GM19193 (cell line): ENCODE measurements around the gene SMG6.

Experiments
- POLR2A ChIP-seq: IDR thresholded peaks from 4 replicates; pipeline ENCODE4 v1.6.1; 2011; ENCODE audit not compliant: insufficient read depth, insufficient read length; ENCODE audit errors: extremely low read depth

The SMG6 gene

GRCh38 chr17:2013994-2014317, 289.6 kb downstream of the SMG6 start:
- TF ChIP-seq POLR2A: no peak

DNA sequence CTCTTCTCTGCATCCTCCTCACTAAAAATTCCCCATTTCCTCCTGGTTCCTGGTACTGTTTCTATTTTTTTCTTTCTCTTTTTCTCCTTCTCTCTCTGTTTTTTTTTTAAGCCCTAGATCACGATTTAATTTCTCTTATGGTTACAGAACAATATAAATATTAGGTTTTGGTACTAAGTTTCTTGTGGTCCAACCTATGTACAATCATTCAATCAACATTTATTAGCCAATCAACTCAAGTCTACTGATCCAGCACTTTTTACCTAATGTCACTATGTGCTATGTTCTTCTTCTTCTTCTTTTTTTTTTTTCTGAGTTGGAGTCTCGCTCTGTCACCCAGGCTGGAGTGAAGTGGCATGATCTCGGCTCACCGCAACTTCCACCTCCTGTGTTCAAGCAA, 291.1 kb downstream of the SMG6 start:
- no peak for TF ChIP-seq POLR2A

- no peak for TF ChIP-seq POLR2A
These were observed 291.9 kb downstream of the SMG6 start for GRCh38 chr17:2011411-2012371.
